Activated T-cell treated with anti-CD3 and anti-CD28 coated beads for 1 hour (primary cell): ENCODE measurements around the gene TEAD1.

Source experiments
- DNase-seq: peaks from one replicate; pipeline ENCODE4 v3.0.0-alpha.2; 2020; ENCODE audit warnings: low read depth

TEAD1 gene

GRCh38 chr11:12686246-12687060 is 12.2 kb downstream of the TEAD1 start:
- no peak for DNase-seq

GRCh38 chr11:12687216-12687623 is 13.0 kb downstream of the TEAD1 start:
- DNase-seq, result no peak

- DNase-seq, result no peak
Observed at GRCh38 chr11:12687740-12688139, 13.5 kb downstream of the TEAD1 start.

GRCh38 chr11:12689029-12689755 is 15.0 kb downstream of the TEAD1 start:
- no peak for DNase-seq

- no peak for DNase-seq
Observed at GRCh38 chr11:12690663-12691062, 16.4 kb downstream of the TEAD1 start.

- no peak for DNase-seq
Observed at GRCh38 chr11:12691473-12691872, 17.3 kb downstream of the TEAD1 start.

GRCh38 chr11:12692229-12693075 is 18.2 kb downstream of the TEAD1 start:
- DNase-seq, result no peak

- no peak for DNase-seq
Observed at GRCh38 chr11:12693094-12693478, 18.9 kb downstream of the TEAD1 start.

GRCh38 chr11:12693479-12694182 is 19.4 kb downstream of the TEAD1 start:
- DNase-seq, result no peak

GRCh38 chr11:12694183-12694531 is 19.9 kb downstream of the TEAD1 start:
- no peak for DNase-seq

- DNase-seq, result no peak
Observed at GRCh38 chr11:12695221-12695794, 21.1 kb downstream of the TEAD1 start.

- DNase-seq, result no peak
Observed at GRCh38 chr11:12695873-12696272, 21.7 kb downstream of the TEAD1 start.

GRCh38 chr11:12696911-12697581 is 22.8 kb downstream of the TEAD1 start:
- DNase-seq, result no peak

GRCh38 chr11:12698048-12698447 is 23.8 kb downstream of the TEAD1 start:
- DNase-seq, result no peak

- no peak for DNase-seq
Observed at GRCh38 chr11:12701811-12702592, 27.8 kb downstream of the TEAD1 start.

- no peak for DNase-seq
Observed at GRCh38 chr11:12702999-12703453, 28.8 kb downstream of the TEAD1 start.

GRCh38 chr11:12704049-12704448 is 29.8 kb downstream of the TEAD1 start:
- no peak for DNase-seq

GRCh38 chr11:12705874-12706273 is 31.7 kb downstream of the TEAD1 start:
- no peak for DNase-seq

GRCh38 chr11:12706545-12707499 is 32.6 kb downstream of the TEAD1 start:
- no peak for DNase-seq
